Astrocyte of the hippocampus (primary cell): ENCODE measurements around the gene SUPT20HL1.
"Not testable (repeated sequence)": the region's sequence is repeated elsewhere in the genome, so short reads cannot be mapped to it uniquely, and the experiment has no call there.

ENCODE experiments used
- DNase-seq: peaks from one replicate; pipeline ENCODE4 v3.0.0; 2011; ENCODE audit warnings: low read depth, low spot score

The SUPT20HL1 gene

GRCh38 chrX:24363432-24364181, 3.2 kb downstream of the SUPT20HL1 start:
- DNase-seq = not testable (repeated sequence)

GRCh38 chrX:24364326-24364725, 3.9 kb downstream of the SUPT20HL1 start:
- no peak for DNase-seq

- no peak for DNase-seq
These were observed 4.6 kb downstream of the SUPT20HL1 start for GRCh38 chrX:24364851-24365538.

- DNase-seq = not testable (repeated sequence)
These were observed 6.4 kb downstream of the SUPT20HL1 start for GRCh38 chrX:24366762-24367400.

DNA sequence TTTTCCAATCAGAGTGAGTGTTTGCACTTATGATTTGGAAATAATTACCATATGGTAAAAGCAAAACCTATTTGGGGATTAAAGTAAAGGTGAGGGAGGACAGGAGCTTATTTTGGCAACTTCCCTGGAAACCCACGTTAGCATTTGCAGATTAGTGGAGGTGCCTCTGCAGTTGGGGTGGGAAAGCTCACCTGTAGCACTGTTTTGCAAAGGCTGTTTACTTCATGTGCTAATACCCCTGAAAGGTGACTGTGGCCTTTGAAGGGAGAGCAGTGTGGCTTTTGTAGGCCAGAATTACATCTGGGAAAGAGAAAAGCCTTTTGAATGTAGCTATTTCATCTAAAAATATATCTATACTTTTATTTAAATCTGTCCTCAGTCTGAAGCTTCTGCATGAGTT, 9.4 kb downstream of the SUPT20HL1 start:
- DNase-seq = no peak

- DNase-seq = peak; percentile 75
These were observed 11.0 kb downstream of the SUPT20HL1 start for GRCh38 chrX:24371391-24371972.

- DNase-seq = no peak
These were observed 11.8 kb downstream of the SUPT20HL1 start for GRCh38 chrX:24372021-24372763.

DNA sequence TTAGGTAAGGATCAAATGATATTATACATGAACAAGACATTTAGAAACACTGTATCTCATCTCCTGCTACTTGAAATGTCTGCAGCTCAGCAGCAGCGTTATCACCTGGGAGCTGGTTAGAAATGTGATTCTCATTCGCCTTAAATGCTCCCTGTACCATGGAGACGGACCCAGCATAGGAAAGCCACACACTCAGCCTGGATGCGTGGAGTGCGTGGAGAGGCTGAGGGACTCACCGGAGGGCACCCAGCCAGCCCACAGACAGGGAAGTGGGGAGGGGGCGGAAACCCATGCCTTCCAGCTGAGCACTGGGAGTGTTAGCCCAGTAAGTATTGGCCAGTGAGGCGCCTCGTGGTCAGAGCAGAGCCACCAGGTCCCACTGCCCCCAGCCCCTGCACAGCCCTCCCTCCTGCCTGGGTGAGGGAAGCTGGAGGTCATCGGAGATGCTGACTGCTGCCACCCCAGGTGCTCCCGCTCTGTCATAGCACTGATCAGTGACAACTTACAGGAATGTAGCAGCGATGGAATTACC, 15.2 kb downstream of the SUPT20HL1 start:
- DNase-seq = no peak

DNA sequence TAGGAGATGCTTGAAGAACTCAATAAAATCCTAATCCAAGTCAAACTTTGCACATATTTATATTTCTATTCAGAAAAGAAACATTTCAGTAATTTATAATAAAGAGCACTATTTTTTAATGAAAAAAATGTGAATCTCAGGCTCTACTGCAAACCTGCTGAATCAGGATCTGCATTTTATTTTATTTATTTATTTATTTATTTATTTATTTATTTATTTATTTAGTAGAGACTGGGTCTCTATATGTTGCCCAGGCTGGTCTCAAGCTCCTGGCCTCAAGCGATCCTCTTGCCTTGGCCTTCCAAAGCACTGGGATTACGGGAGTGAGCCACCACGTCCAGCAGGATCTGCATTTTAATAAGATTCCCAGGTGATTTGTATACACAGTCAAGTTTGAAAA, 16.0 kb downstream of the SUPT20HL1 start:
- no peak for DNase-seq

DNA sequence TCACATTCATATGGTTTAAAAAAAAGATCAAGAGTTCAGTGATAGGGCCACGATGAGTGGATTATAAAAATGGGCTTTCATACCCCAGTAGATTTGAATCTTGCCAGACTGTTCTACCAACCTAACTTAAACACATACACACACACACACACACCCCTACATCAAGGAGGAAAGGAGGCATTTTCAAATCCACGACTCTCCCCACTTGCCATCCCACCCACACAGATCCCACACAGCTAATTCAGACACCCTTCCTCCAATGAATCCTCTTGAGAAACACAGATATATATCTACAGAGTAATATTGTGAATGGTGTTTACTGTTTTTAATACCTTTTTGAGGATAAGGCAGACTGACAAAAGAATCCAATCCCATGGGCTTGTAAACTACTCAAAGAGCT, 16.8 kb downstream of the SUPT20HL1 start:
- no peak for DNase-seq

GRCh38 chrX:24377911-24378468, 17.6 kb downstream of the SUPT20HL1 start:
- DNase-seq = no peak

DNA sequence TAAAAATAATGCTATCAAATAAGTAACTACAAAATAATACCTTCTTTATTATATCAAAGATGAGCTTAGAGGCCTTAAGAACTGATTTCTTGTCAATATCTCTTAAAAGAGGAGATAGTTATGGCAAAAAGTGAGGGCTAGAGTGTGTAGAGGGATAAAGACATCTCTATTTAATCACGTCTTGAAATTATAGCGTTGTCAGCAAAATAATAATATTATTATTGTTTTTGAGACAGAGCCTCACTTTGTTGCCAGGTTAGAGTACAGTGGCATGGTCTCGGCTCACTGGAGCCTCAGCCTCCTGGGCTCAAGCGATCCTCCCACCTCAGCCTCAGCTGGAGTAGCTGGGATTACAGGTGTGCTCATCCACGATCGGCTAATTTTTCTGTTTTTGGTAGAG, 18.3 kb downstream of the SUPT20HL1 start:
- no peak for DNase-seq

DNA sequence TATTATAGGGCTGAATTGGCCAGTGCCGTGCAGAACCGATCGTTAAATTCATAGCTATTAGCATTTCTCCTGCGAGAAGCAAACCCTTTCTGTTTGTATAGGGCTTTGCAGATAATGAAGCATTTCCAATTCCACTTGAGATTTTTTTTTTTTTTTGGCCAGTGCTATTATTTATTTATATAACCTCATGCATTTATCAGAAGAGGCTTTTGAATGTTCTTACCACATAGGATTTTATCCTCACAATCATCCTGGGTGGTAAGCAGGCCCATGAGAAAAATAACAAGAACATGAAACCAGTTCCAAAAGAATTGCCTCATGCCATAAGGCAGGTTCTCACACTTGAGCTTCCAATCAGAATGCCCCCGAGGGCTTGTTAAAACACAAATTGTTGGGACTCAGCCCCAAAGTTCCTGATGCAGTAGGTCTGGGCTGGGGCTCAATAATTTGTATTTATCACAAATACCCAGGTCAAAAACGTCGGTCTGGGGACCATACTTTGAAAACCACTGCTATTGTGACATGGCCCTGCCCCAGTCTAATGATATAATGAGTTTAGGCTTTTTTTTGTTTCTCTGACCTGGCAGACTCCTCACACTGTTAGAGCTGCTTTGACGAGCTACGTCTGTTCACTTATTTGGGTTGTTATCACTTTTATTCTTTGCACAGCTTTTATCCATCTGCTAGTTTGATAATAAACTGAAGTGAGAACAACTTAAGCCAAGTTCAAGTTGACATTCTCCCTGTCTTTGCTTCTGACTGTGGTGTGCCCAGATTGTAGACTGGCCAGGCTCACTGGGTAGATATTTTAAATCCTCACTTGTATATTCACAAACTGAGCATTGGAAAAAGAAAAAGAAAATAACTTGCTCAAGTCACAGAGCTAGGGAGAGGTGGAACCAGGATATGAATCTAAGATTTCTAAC, 20.1 kb downstream of the SUPT20HL1 start:
- no peak for DNase-seq

- DNase-seq = not testable (repeated sequence)
These were observed 21.9 kb downstream of the SUPT20HL1 start for GRCh38 chrX:24382315-24382714.

DNA sequence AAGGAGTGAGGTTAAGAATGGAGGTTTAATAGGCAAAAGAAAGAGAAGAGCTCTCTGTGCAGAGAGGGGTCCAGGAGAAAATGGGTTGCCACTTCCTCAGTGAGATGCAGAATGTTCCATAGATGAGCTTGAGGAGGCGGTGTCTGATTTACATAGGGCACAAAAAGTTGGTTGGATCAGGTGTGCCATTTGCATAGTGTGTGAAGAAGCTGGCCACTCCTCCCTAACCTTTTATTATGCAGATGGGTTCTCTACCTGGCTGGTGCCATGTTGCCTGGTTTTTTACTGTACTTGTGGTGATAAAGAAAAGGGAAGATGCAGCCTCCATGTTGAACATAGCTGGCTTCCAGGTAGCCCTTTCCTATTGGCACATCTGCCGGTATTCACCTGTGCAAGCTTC, 27.3 kb downstream of the SUPT20HL1 start:
- DNase-seq = no peak

DNA sequence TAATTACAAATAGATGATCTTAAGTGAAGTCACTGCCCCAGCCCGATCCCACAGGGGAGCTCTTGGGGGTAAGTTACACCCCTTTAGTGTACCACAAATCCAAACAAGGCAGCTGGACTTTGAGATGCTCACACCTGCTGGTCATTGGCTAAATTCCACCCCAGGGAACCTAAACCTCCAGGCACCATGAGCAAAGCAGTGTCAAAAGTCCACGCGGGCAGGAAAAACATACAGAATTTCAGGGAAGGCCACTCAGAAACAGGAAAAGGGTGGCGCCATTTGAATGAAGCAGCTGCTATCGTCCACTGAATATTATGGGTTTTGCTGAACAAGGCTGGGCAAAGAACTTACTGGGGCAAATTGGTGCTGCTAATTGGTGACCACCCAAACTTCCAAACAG, 30.9 kb downstream of the SUPT20HL1 start:
- DNase-seq = no peak

DNA sequence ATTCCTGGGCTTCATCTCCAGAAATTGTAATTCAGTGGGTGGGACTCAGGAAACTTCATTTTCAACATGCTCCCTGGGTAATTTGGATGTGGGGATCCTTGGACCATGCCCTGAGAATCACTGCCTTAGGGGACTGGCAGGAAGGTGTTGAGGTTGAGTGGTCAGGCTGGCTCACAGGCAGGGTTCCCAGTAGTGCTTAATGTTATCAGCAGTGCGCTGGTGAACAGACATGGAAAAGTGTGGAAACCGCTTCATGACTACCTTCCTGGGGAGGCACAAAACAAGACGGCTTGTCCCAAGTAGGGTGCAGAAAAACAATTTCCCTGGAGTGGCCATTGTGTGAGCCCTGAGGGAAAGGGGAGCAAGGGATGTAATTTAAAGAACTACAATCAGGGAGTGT, 31.4 kb downstream of the SUPT20HL1 start:
- DNase-seq = no peak

GRCh38 chrX:24392709-24393108, 32.3 kb downstream of the SUPT20HL1 start:
- no peak for DNase-seq

GRCh38 chrX:24395775-24396174, 35.3 kb downstream of the SUPT20HL1 start:
- peak; percentile 88 for DNase-seq
